GM19438 (cell line): ENCODE data around the gene SLC35A5.
"Not testable (repeated sequence)": the region's sequence is repeated elsewhere in the genome, so short reads cannot be mapped to it uniquely, and the experiment has no call there.

Experiments used
- ATAC-seq: cut with Tn5 transposase; IDR thresholded peaks from one replicate; pipeline ENCODE4 v1.9.1; 2021; ENCODE audit warnings: low read depth; ENCODE audit not compliant: unreplicated experiment

The SLC35A5 gene, protein sequence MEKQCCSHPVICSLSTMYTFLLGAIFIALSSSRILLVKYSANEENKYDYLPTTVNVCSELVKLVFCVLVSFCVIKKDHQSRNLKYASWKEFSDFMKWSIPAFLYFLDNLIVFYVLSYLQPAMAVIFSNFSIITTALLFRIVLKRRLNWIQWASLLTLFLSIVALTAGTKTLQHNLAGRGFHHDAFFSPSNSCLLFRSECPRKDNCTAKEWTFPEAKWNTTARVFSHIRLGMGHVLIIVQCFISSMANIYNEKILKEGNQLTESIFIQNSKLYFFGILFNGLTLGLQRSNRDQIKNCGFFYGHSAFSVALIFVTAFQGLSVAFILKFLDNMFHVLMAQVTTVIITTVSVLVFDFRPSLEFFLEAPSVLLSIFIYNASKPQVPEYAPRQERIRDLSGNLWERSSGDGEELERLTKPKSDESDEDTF

DNA sequence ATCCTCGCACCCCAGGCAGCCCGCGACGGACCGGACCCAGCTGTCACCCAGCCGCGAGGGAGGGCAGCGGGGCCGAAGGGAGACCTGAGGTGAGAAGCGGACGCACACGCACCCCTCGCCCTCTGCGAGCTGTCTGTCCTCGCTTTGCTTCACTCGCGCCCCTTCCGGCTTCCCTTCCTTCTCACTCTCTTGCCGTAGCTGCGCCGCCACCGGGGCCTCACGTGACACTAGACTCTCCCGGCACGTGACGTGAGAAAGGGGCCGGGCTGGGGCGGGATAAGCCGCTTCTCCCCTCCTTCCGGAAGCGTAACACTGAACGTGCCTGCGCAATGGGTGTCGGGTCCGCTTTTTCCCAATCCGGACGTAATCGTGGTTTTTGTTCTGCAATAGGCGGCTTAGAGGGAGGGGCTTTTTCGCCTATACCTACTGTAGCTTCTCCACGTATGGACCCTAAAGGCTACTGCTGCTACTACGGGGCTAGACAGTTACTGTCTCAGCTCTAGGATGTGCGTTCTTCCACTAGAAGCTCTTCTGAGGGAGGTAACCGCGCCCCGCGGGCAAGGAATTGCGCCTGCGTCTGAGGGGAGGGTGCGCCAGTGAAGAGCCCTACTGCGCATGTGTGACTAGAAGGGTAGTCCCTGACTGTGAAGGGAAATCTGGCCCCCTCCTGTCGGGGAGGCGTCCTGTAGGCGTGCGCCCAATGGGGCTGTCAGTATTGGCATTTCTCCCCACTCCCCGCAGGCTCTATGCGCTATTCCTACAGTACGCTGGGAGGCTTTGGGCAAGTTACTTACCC, at the start of gene SLC35A5, which contains the start of gene ATG3:
Gene SLC35A5, plus strand, starts transcription at position 312 of the 796 bp plus-strand sequence. CDS start 1,359 bp downstream, outside the sequence.
Gene ATG3, minus strand, starts transcription at position 229 of the 796 bp plus-strand sequence. CDS start 434 bp downstream, outside the sequence.
- ATAC-seq, result peak; percentile 75

DNA sequence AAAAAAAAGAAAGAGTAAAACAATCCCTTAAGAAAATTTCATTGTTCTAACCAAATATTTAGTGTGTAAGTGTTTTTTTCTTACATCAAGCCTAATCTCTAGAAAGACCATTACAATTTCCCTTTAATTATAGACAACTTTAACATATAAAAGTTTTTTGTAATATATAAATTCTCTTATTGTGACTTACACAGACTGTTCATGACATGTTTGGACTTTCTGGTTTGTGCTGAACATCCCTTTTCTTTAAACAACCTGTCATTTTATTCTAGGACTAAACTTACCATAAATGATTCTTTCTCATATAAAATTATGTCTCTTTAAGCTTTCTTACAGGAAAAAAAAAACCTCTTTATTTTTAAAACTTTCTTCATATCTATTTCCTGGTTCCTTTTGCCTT, 49.5 kb upstream of the SLC35A5 start:
- no peak for ATAC-seq

DNA sequence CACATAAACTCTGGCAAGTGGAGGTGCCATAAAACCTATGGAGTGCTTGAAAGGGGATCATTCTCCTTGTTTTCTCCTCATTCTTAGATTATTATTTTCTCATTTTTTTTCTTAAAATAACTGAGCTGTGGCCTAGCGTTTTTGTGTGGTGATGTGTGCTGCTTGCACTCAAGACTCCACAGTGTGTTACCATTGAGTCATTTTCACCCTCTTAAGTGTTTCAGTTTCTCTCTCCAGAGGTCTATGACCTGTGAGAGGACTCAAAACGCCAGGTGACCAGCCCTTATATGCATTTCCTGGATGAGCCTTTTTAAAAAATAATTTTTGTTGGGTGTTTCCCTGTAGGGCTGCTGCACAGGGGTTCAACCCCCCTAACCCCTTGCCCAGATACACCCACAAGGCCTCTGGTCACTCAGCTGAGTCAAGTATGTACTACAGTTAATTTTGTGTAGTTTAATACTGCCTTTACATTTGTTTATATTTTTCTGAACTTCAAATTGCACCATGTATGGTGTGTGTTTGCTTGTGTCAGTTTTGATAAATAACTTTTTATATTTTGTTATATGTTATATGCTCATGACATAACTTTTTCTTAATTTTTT, 47.2 kb upstream of the SLC35A5 start:
- peak; percentile 100 for ATAC-seq

DNA sequence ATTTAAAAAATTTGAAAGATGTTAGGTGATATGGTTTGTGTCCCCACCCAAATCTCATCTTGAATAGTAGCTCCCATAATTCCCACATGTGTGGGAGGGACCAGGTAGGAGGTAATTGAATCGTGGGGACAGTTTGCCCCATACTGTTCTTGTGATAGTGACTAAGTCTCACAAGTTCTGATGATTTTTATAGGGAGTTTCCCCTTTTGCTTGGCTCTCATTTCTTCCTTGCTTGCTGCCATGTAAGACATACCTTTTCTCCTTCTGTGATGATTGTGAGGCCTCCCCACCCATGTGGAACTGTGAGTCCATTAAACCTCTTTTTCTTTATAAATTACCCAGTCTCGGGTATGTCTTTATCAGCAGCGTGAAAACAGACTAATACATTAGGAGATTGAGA, 42.9 kb upstream of the SLC35A5 start:
- ATAC-seq, result not testable (repeated sequence)

DNA sequence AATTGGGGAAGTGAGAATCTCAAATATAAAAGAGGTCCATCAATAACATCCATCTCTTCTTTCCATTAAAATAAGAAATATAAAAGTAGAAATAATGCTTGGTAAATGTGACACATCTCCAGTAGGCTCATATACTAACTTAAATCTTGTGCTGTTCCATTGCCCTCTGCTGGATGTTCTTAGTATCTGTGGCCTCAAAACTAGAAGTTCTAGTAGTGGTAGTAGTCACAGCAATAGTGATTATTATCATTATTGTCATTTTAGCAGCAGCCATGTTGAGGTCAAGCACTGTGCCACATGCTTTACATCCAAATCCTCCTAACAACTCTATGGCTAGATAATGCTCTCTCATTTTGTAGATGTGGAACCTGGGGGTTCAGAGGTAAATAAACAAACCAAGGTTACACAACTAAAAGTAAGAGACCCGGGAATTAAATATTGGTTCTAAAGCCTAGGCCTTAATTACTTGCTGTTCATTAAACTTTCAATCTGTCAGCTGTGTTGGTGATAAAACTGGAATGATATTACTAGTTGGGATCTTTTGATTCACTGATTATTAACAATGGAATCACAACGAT, 42.3 kb upstream of the SLC35A5 start:
- ATAC-seq, result no peak

DNA sequence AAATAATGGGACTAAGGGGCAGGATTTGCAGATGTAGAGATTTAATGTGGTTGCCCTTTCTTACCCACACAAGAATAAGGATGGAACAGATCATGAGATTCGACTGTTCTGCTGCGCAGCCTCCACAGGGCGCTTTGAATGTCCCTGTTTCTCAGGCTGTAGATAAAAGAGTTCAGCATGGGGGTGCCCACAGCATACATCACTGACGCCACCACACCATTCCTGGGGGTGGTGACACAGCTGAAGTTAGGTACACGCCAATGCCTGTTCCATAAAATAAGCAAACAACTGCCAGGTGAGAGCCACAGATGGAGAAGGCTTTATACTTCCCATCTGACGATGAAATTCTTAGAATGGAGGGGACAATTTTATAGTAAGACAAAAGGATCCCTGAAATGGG, 37.7 kb upstream of the SLC35A5 start:
- ATAC-seq, result not testable (repeated sequence)

DNA sequence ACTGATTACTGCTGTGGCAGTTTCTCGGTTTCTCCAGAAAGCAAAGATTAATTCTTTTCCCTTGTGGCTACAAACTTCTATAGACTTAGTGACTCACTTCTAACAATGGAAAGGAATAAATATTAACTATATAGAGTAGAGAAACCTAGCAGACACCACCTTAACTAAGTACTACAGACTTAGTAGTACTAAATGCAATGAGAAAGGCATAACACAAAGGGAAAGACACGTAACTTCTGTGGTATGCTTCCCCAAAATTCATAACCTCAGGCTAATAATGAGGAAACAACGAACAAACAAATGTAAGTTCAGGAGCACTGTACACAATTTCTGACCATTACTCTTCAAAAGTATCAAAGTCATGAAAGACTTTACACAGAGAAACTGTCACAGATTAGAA, 31.3 kb upstream of the SLC35A5 start:
- no peak for ATAC-seq

DNA sequence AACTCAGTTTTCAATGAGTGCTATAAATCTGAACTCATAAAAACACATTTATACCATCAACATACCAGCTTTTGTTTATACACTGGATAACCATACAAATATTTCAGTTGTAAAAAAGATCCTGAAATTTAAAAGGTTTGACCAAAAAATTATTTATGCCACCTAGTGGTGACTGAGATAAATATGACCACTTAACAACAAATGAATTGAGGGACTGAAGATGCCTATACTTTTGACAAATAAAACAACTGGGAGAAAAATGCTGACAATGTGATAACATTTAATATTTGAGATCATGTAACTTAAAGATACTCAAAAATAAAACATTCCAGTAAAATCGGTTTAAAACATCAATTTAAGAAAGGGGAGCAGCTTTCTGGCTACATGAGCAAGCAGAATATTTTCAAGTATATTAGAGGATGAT, 30.5 kb upstream of the SLC35A5 start:
- ATAC-seq, result no peak

DNA sequence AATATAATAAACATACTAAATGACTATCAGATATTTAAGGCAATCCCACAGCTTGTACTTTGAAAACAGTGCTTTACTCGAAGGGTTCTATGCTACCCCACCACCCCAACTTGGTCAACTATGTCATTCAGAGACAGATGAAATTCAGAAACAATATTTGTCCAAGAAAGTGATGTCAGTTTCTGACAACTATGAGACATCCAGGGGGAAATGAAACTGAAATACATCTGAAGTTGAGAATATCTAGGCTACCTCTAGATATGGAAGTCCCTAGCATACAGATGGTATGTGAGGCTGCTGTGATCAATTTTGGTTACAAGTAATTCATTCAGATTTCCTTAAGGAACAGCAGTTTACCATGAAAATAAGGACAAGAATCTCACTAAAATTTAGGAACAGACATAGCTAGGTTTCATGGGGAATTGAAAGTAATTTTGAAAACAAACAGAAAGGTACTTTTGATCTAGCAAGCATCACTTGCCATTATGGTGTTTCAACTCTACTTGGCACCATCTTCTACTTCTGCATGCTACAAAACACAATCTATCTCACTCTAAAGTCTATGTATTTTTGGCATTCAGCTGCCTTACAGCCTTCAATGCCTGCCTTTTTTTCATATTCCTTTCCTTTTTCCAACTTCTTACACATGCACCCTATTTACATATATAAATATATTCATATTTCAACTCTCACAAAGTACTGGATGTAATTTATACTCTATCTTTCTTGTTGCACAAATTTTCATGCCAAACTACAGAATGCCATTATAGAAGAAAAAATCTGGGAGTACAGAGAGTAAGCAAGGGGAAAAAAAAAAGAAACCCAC, 21.8 kb upstream of the SLC35A5 start:
- ATAC-seq, result peak; percentile 82

DNA sequence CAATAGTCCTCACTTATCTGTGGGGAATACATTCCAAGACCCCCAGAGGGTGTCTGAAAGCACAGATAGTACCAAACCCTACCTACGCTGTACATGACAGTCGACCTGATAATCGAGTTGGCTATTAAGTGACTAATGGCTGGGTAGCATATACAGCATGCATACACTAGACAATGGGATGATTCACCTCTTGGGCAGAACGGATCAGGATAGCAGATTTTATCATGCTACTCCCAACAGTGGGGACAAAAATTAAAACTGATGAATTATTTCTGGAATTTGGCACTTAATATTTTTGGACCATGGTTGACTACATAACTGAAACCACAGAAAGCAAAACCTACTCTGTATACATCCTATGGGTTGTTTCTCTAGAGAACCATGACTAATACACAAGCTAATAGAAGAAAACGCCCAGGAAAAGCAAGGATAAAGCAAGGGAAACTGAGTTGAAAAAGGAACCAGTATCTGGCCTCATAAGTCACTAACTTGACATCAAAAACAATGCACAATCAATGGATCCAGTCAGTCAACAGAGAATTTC, 15.6 kb upstream of the SLC35A5 start:
- ATAC-seq, result no peak

DNA sequence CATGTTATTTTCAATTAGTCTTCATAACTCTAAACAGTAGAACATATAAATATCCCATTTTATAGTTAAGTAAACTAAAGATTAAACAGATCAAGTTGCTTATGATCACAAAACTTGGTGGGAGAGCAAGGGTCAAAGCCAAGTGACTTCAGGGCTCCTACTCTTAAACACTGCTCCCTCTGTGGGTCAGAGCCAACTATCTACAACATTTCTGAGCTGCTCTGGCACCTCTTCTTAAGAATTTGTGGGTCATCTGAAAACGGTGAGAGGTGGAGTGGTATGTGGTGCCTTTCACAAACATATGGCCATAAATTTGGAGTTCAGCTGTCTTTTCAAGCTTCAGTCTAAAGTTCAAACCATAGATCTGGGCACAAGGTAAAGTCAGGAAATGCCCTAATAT, 11.0 kb upstream of the SLC35A5 start:
- ATAC-seq, result no peak

DNA sequence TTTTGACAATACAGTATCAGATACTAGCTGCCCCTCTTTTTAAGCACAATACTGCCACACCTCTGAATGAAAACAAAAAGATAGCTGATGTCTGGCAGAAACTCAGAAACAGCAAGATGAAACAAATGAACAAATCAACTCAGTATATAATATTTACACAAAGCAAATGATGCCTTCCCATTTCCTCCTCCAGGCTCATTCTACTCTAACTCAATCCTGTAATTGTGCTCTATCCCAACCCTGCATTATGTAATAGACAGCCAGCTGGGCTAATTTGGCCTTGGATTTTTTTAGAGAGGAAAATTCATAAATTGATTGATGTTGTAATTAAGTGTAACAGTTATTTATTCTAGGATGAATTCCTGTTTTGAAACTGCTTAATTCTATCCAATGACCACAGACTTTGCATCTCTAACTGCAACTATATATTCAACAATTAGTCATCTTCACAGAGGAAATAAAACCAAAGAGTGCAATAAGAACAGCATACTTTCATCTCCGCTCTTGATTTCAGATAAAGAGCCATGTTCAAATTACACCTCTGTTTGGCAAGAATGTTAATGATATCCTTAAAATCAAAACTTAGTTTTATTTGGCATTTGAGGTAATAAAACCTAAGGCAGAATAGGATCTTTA, 6.2 kb upstream of the SLC35A5 start:
- no peak for ATAC-seq

DNA sequence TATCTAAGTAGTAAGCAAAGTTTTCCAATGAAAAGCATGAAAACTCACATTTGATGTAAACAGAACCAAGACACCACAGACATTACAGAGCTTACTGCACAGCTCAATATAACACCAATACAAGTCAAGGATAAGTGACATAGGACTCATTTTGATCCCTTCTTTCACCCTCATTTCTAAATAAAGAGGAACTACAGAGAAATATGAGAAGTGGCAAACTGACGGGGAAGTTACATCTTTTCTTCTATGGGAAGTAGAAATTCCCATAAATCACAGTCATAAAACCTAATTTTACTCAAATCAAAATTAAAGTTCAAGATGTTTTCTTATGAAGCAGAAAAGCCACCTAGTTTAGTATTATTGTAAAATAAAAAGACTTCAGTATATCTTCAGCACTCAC, 3.9 kb upstream of the SLC35A5 start:
- no peak for ATAC-seq

DNA sequence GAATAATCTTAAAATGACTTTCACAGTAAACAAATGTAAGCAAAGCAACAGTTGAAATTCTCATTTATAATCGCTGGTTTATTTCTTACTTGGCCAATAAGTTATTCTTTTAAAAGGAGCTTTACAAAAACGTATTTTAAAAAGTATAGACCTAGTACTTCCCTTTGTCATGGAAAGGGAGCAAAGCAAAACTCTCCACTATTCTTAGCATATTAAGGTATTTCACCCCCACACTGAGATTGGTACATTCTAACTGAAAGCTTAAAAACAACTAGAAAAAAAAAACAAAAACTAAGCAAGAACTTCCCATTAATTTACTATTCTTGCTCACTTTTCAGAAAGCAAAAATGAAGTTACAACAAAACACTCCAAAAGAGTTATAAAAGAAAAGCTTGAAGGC, 1.5 kb upstream of the SLC35A5 start:
- no peak for ATAC-seq

DNA sequence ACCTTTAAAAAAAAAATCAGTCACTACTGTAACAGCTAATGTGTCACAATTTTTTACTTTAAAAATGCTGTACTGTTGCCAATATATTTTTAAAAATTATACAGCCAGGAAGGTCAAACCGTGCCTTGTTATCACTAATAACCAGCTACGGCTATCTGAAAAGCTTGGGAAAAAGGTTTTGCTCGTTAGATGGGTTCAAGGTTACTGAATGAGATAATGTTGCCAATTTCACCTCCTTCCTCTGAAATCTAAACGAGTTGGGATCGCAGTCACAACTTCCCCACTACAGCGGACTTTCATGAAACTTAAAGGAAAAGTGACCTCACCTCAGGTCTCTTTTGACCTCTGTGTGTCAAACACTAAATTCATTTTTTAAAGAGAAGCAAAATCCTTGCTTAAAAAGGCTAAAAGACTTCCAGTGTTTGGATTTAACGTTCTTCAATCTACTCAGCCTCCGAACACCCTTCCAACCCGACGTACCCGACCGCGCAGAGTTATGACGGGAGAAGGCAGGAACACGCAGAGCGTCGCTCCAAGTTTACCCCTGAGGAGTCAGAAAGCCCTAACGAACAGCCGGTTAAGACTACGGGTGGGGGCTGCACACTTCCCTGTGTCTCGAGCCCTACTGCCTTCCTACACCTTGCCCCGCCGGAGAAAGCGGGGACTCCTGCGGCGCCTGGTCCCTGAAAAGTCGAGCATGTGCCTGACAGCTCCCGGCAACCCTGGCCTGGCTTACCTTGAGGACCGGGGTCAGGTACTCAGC, 943 bp upstream of the SLC35A5 start:
- ATAC-seq, result peak; percentile 20

DNA sequence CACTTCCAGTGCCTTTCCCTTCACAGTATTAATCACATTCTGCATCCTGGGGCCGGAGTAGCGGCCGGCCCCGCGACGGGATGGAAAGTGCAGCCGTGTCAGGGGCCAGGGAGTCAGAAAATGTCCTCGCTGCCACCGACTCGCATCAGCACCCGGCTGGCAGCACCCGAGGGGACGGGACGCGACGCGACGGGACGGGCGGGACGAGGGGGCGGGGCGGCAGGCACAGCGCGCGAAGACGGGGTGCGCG, 436 bp upstream of the SLC35A5 start:
- ATAC-seq, result peak; percentile 47

DNA sequence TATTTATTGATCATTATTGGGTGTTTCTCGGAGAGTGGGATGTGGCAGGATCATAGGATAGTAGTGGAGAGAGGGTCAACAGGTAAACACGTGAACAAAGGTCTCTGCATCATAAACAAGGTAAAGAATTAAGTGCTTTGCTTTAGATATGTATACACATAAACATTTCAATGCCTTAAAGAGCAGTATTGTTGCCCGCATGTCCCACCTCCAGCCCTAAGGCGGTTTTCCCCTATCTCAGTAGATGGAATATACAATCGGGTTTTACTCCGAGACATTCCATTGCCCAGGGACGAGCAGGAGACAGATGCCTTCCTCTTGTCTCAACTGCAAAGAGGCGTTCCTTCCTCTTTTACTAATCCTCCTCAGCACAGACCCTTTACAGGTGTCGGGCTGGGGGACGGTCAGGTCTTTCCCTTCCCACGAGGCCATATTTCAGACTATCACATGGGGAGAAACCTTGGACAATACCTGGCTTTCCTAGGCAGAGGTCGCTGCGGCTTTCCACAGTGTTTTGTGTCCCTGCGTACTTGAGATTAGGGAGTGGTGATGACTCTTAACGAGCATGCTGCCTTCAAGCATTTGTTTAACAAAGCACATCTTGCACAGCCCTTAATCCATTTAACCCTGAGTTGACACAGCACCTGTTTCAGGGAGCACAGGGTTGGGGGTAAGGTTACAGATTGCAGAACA, 2.5 kb downstream of the SLC35A5 start:
- not testable (repeated sequence) for ATAC-seq

DNA sequence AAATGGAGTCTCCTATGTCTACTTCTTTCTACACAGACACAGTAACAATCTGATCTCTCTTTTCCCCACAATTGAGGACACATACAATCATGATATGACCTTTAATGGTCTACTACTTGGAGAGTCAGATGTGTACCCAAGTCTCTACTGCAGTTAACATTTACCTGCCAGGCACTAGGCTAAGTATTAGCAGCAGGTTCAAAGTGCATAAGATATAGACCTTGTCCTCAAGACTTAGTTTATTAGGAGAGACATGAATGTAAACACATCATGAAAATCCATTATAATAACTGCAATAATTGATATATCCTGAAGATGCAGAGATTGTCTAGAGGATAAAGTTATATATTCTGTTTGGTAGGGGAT, 3.1 kb downstream of the SLC35A5 start:
- ATAC-seq, result no peak
